Lung (tissue), 12 donors: ENCODE data around the gene OVOL1. TPM values are rescaled to one million over a fixed set of nuclear protein-coding genes. Genes with fewer than 3 reads are reported as not detected.
A peak's percentile ranks its signal among the peaks of the same experiment; 100 is the strongest.

Experiments used
- ATAC-seq: fragments of 200-7000 bp; cut with Tn5 transposase; one replicate; pipeline ENCODE4 v1.9.1; 2020; ENCODE audit warnings: moderate number of reproducible peaks; ENCODE audit not compliant: insufficient read depth, low FRiP score
- DNase-seq, 3 donors: peaks; one replicate each; pipeline ENCODE4 v3.0.0-alpha.2; 2013 to 2017
- H3K27ac ChIP-seq, 2 donors: one replicate each; pipeline ENCODE4 v1.5.1; 2013; ENCODE audit warnings: mild to moderate bottlenecking in 2 of 2, moderate library complexity in 2 of 2, control low read depth in 1 of 2, inconsistent platforms in 1 of 2, low read depth in 1 of 2, low read length in 1 of 2
- H3K27me3 ChIP-seq, 3 donors: one replicate each; pipeline ENCODE4 v1.5.1; 2013; ENCODE audit warnings: low read length in 2 of 3; ENCODE audit not compliant: control insufficient read depth in 3 of 3, insufficient read depth in 3 of 3
- H3K36me3 ChIP-seq, 4 donors: one replicate each; pipeline ENCODE4 v1.5.1; 2013; ENCODE audit warnings: low read length in 4 of 4, mild to moderate bottlenecking in 1 of 4, moderate library complexity in 1 of 4; ENCODE audit not compliant: control insufficient read depth in 4 of 4, insufficient read depth in 4 of 4
- H3K4me1 ChIP-seq, 5 donors: one replicate each; pipeline ENCODE4 v1.5.1; 2013; ENCODE audit warnings: low read length in 5 of 5, mild to moderate bottlenecking in 2 of 5, moderate library complexity in 1 of 5; ENCODE audit not compliant: control insufficient read depth in 5 of 5, insufficient read depth in 5 of 5
- H3K4me3 ChIP-seq: one replicate; pipeline ENCODE4 v1.5.1; 2013; ENCODE audit warnings: mild to moderate bottlenecking, control low read depth, moderate library complexity
- H3K9ac ChIP-seq, 2 donors: one replicate each; pipeline ENCODE4 v1.5.1; 2013; ENCODE audit warnings: low read length in 2 of 2, control low read depth in 1 of 2; ENCODE audit not compliant: insufficient read depth in 1 of 2
- H3K9me3 ChIP-seq, 4 donors: one replicate each; pipeline ENCODE4 v1.5.1; 2013; ENCODE audit warnings: low read length in 3 of 4, mild to moderate bottlenecking in 1 of 4, moderate library complexity in 1 of 4; ENCODE audit not compliant: control insufficient read depth in 4 of 4, insufficient read depth in 3 of 4
- WGBS, 2 donors: extraction: QIAGEN DNeasy Blood & Tissue Kit; methylation state at CpG; one replicate each; pipeline ENCODE4 v1.1.7; 2013; 5-methylcytosine and 5-hydroxymethylcytosine counted together
- polyA plus RNA-seq, 2 donors: library from polyadenylated mRNA; stranded (reverse); fragments of 200-250 nt; gene quantifications; one replicate each; pipeline ENCODE4 v1.2.1, GENCODE V29; 2013
- total RNA-seq, 2 donors: library from RNA; depleted of rRNA in 1 of 2; stranded (reverse); fragments of >200 nt in 1 of 2; gene quantifications; one replicate each; pipeline ENCODE4 v1.2.1, GENCODE V29; 2014 to 2021
- TF ChIP-seq, protein P1 (sequence below): IDR thresholded peaks from 2 replicates; pipeline ENCODE4 v1.5.1; 2012; ENCODE audit warnings: mild to moderate bottlenecking; ENCODE audit errors: control extremely low read depth, extremely low read depth
- donor health status: control.
- donor health status: control.
- donor health status: Bipolar disorder and iron deficiency.
- donor health status: healthy.
- donor health status: DM: yes; HTN: yes; CAD: no.

OVOL1 gene
- total and polyA plus RNA-seq, 4 donors, result 0.17 to 1.4 (median 0.87) TPM

- TF ChIP-seq, protein P1, sequence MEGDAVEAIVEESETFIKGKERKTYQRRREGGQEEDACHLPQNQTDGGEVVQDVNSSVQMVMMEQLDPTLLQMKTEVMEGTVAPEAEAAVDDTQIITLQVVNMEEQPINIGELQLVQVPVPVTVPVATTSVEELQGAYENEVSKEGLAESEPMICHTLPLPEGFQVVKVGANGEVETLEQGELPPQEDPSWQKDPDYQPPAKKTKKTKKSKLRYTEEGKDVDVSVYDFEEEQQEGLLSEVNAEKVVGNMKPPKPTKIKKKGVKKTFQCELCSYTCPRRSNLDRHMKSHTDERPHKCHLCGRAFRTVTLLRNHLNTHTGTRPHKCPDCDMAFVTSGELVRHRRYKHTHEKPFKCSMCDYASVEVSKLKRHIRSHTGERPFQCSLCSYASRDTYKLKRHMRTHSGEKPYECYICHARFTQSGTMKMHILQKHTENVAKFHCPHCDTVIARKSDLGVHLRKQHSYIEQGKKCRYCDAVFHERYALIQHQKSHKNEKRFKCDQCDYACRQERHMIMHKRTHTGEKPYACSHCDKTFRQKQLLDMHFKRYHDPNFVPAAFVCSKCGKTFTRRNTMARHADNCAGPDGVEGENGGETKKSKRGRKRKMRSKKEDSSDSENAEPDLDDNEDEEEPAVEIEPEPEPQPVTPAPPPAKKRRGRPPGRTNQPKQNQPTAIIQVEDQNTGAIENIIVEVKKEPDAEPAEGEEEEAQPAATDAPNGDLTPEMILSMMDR, result no peak
- H3K4me1 ChIP-seq, result peaks cover 0 to 14% (median 3%) of the 10 kb centered on the region in 5 donors
- H3K36me3 ChIP-seq, result no peaks in the 10 kb centered on the region
- no peak overlapping the region for H3K9ac ChIP-seq
- H3K27me3 ChIP-seq, result peaks cover 0 to 7% (median 3%) of the 10 kb centered on the region in 3 donors
- no peak overlapping the region for H3K4me3 ChIP-seq
- ATAC-seq (no peak), DNase-seq (no peak)
- H3K9me3 ChIP-seq, result peaks cover 0 to 3% (median 0%) of the 10 kb centered on the region in 4 donors
- WGBS, 2 donors, result 93 to 95% methylated on average over 29 of the region's 29 CpGs
- no peak overlapping the region for H3K27ac ChIP-seq
These were observed 7.0 kb downstream of the OVOL1 start for GRCh38 chr11:65793625-65794400.

DNA sequence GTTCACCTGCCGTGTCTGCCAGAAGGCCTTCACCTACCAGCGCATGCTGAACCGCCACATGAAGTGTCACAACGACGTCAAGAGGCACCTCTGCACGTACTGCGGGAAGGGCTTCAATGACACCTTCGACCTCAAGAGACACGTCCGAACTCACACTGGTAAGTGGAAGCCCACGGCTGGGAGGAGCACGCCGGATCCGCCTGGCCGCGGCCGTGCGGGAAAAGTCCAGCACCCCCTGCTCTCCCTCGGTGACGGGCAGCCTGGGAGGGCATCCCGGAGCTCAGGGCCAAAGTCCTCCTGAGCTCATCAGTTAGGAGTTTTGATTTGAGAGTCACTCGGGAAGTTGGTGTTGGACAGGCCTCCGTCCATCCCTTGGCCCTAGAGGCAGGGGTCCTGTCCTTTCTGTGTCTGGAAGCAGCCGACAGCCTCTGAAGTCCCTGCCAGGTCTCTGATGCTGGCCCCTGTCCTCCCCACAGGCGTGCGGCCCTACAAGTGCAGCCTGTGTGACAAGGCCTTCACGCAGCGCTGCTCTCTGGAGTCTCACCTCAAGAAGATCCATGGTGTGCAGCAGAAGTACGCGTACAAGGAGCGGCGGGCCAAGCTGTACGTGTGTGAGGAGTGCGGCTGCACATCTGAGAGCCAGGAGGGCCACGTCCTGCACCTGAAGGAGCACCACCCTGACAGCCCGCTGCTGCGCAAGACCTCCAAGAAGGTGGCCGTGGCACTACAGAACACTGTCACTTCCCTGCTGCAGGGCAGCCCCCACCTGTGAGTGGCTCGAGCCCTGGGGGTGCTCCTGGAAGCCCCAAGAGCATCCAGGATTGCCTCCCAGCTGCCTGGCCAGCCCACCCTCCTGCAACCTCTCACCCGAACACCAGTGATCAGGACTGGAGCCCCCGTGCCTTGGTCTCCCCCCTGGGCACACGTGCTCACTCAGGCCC lies 8.0 kb downstream of the OVOL1 start:
- H3K36me3 ChIP-seq, result no peaks in the 10 kb centered on the region
- H3K9ac ChIP-seq, result no peak overlapping the region
- DNase-seq, result no peak
- peaks cover 0 to 14% (median 3%) of the 10 kb centered on the region in 5 donors for H3K4me1 ChIP-seq
- H3K9me3 ChIP-seq, result peaks cover 0 to 3% (median 0%) of the 10 kb centered on the region in 4 donors
- no peak overlapping the region for H3K27ac ChIP-seq
- TF ChIP-seq, protein P1, result no peak
- no peaks in the 10 kb centered on the region for H3K27me3 ChIP-seq
- no peak for ATAC-seq
- H3K4me3 ChIP-seq, result no peak overlapping the region
- 91 to 92% methylated on average over 42 of the region's 42 CpGs for WGBS, 2 donors

DNA sequence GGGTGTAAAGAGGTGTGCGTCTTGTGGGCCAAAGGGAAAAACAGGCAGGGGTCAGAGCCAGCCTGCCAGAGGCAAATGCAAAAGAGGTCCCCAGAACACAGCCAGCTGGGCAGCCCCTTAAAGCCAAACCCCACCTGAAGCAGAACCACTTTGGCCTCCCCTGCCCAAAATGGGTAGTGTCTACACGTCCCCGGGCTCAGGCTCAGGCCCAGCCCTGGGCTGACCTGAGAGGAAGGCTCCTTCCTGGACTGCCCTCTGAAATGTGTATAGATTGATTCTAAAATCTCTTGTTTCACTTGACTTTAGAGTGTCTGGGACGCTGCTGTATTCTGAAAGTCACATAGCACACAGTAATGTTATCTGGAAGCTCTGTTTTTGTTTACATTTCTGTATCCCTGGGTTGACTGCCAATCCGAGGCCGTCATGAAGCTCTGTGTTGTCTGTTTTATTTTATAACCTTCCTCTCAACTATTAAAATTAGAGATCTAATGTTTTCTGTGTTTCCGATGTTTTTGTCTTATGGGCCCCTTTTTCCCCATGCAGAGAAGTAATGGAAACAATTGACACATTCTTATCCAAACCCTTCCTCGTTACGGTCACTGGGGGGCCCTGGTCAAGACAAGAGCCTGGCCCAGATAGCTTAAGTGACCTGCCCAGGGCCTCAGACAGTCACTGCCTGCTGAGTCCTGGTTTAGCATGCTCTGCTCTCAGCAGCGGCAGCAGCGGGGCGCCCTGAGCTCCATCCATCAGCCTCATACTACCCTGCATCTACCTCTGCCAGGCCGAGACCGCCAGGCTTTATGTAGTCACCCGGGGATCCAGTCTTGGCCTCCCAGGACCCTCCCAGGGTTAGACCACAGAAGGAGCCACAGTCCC lies 10.1 kb downstream of the OVOL1 start:
- Histone ChIP-seq H3K27ac (no peak overlapping the region), H3K4me1 (peaks cover 0 to 14% (median 3%) of the 10 kb centered on the region in 5 donors), H3K9me3 (peaks cover 0 to 3% (median 0%) of the 10 kb centered on the region in 4 donors), H3K4me3 (no peak overlapping the region), H3K36me3 (no peaks in the 10 kb centered on the region), H3K9ac (peak overlapping the region in 1 of 2 donors; percentile 49), H3K27me3 (no peaks in the 10 kb centered on the region)
- ATAC-seq (no peak), DNase-seq (peak in 2 of 3 donors; percentile 68 to 69)
- 78% methylated on average over 15 of the region's 15 CpGs for WGBS, 2 donors
- TF ChIP-seq, protein P1, result no peak
